B cell (primary cell): ENCODE data around the gene ABCC10. TPM values are rescaled to one million over a fixed set of nuclear protein-coding genes. Genes with fewer than 3 reads are reported as not detected.

Experiments
- ATAC-seq: fragments of 200-7000 bp; cut with Tn5 transposase; one replicate; pipeline ENCODE4 v1.10.0; 2021; ENCODE audit warnings: low read depth, mild to moderate bottlenecking, moderate number of reproducible peaks, moderate library complexity
- CTCF ChIA-PET: fragments of 350-600 bp; sonication (Branson Sonifier 250); formaldehyde crosslinking; loops from one replicate; lab custom pipeline; 2021; ENCODE audit warnings: antibody characterized with exemption, inconsistent platforms; lab: Charles Lee
- POLR2A ChIA-PET: fragments of 350-600 bp; sonication (Branson Sonifier 250); formaldehyde crosslinking; loops from one replicate; lab custom pipeline; 2021; ENCODE audit warnings: antibody characterized with exemption; lab: Charles Lee
- DNase-seq: peaks from one replicate; pipeline ENCODE4 v3.0.0; 2013
- H2AFZ ChIP-seq: 2 replicates; pipeline ENCODE4 v1.6.1; 2012; ENCODE audit warnings: mild to moderate bottlenecking, low read depth, low read length; ENCODE audit not compliant: insufficient read depth, poor library complexity, severe bottlenecking
- H3K27ac ChIP-seq, 2 donors: 1 replicate in 1 of 2; 2 replicates in 1 of 2; pipeline ENCODE4 v1.5.1; 2012 to 2013; ENCODE audit warnings: low read length in 2 of 2, mild to moderate bottlenecking in 2 of 2, moderate library complexity in 1 of 2
- H3K27me3 ChIP-seq, 4 experiments: fragments of 200-600 bp in 1 of 4; sonication (generic) in 1 of 4; replicated peaks in 1 of 4; 1 replicate in 2 of 4; 2 replicates in 2 of 4; pipeline versions ENCODE4 v1.6.1 to v1.7.0; 2013 to 2016; ENCODE audit warnings: low read length in 3 of 4, mild to moderate bottlenecking in 2 of 4, mixed read lengths in 1 of 4, moderate library complexity in 1 of 4; ENCODE audit not compliant: insufficient read depth in 4 of 4, control insufficient read depth in 3 of 4; ENCODE audit errors: control extremely low read depth in 1 of 4
- H3K36me3 ChIP-seq, 2 experiments: replicated peaks in 1 of 2; 1 replicate in 1 of 2; 2 replicates in 1 of 2; pipeline versions ENCODE4 v1.6.1 to v1.7.1; 2013; ENCODE audit warnings: low read length in 1 of 2; ENCODE audit not compliant: insufficient read depth in 2 of 2, control insufficient read depth in 1 of 2; ENCODE audit errors: control extremely low read depth in 1 of 2, extremely low read depth in 1 of 2
- H3K4me1 ChIP-seq, 2 donors: fragments of 200-600 bp in 1 of 2; sonication (generic) in 1 of 2; 1 replicate in 1 of 2; 2 replicates in 1 of 2; pipeline versions ENCODE4 v1.5.1 to v1.6.1; 2013 to 2017; ENCODE audit warnings: low read length in 2 of 2; ENCODE audit not compliant: control insufficient read depth in 2 of 2, insufficient read depth in 2 of 2
- H3K4me2 ChIP-seq: replicated peaks from 2 replicates; pipeline ENCODE3; 2012; ENCODE audit warnings: mild to moderate bottlenecking, low read depth, low read length; ENCODE audit not compliant: poor library complexity, severe bottlenecking
- H3K4me3 ChIP-seq, 5 experiments: fragments of 200-600 bp in 1 of 5; sonication (generic) in 1 of 5; 1 replicate in 3 of 5; 2 replicates in 2 of 5; pipeline versions ENCODE4 v1.5.1 to v1.7.0; 2011 to 2016; ENCODE audit warnings: low read length in 4 of 5, mild to moderate bottlenecking in 4 of 5, low read depth in 2 of 5, control low read depth in 1 of 5, moderate library complexity in 1 of 5; ENCODE audit not compliant: insufficient read depth in 1 of 5; ENCODE audit errors: control extremely low read depth in 1 of 5, extremely low read depth in 1 of 5
- H3K79me2 ChIP-seq: fragments of 200-600 bp; sonication (generic); one replicate; pipeline ENCODE4 v1.6.0; 2016; ENCODE audit warnings: low read length; ENCODE audit not compliant: control insufficient read depth, insufficient read depth
- H3K9ac ChIP-seq: fragments of 200-600 bp; sonication (generic); 2 replicates; pipeline ENCODE4 v1.6.1; 2017; ENCODE audit warnings: mild to moderate bottlenecking, low read length, moderate library complexity
- H3K9me3 ChIP-seq, 3 donors: one replicate each; pipeline versions ENCODE4 v1.6.1 to v1.7.1; 2013; ENCODE audit warnings: low read length in 2 of 3; ENCODE audit not compliant: control insufficient read depth in 2 of 3, insufficient read depth in 1 of 3; ENCODE audit errors: control extremely low read depth in 1 of 3
- H4K20me1 ChIP-seq: 2 replicates; pipeline ENCODE4 v1.6.0; 2012; ENCODE audit warnings: mild to moderate bottlenecking, low read length; ENCODE audit not compliant: insufficient read depth, control insufficient read depth, poor library complexity, severe bottlenecking
- H3K27ac Mint-ChIP-seq: one replicate; pipeline ENCODE4 v1.8.0; 2021; ENCODE audit warnings: mixed read lengths
- H3K27me3 Mint-ChIP-seq: one replicate; pipeline ENCODE4 v1.8.0; 2021; ENCODE audit warnings: mixed read lengths
- H3K4me1 Mint-ChIP-seq: one replicate; pipeline ENCODE4 v1.8.0; 2021; ENCODE audit warnings: mixed read lengths
- H3K4me3 Mint-ChIP-seq: one replicate; pipeline ENCODE4 v1.8.0; 2021; ENCODE audit warnings: mixed read lengths
- H3K9me3 Mint-ChIP-seq: one replicate; pipeline ENCODE4 v1.8.0; 2022; ENCODE audit warnings: mixed read lengths; ENCODE audit not compliant: insufficient read depth
- EZH2 ChIP-seq: IDR thresholded peaks from 2 replicates; pipeline ENCODE4 v1.6.1; 2012; ENCODE audit warnings: borderline replicate concordance, low read depth, mild to moderate bottlenecking, moderate library complexity, low read length; ENCODE audit not compliant: insufficient read depth, poor library complexity, severe bottlenecking
- WGBS: methylation state at CpG from one replicate; pipeline ENCODE4 v1.1.5; 2013; ENCODE audit warnings: missing lambda C conversion rate; ENCODE audit not compliant: insufficient coverage; 5-methylcytosine and 5-hydroxymethylcytosine counted together
- intact Hi-C: fragments of 100-400 bp; cut with micrococcal nuclease; formaldehyde crosslinking; loops from one replicate; pipeline ENCODE4 v1.10.0; 2022
- polyA plus RNA-seq: library from polyadenylated mRNA; depleted of rRNA; stranded (reverse); fragments of >200 nt; gene quantifications from 2 replicates; pipeline ENCODE4 v1.2.3, GENCODE V29; 2012
- total RNA-seq, 2 donors: library from RNA; stranded (reverse); fragments of 120-200 nt in 1 of 2; gene quantifications; 1 replicate in 1 of 2; 2 replicates in 1 of 2; pipeline versions ENCODE4 v1.2.3 to v1.2.4, GENCODE V29; 2013 to 2022
- TF ChIP-seq, protein P1 (sequence below): fragments of 200-600 bp; IDR thresholded peaks from one replicate; pipeline ENCODE4 v1.8.0; 2022; ENCODE audit warnings: antibody characterized with exemption, mild to moderate bottlenecking

The ABCC10 gene
- total and polyA plus RNA-seq, 2 donors (not counting 1 experiment from before 2014, with no cell fraction given) = 39.5 to 71.5 TPM

GRCh38 chr6:43495409-43495941 lies 68.1 kb downstream of the ABCC10 start:
- Histone ChIP-seq H2AFZ (no peak overlapping the region), H3K79me2 (peaks cover 30% of the 10 kb centered on the region), H3K27ac (no peak overlapping the region), H3K4me1 (peaks cover 0 to 6% of the 10 kb centered on the region in 2 donors), H3K9ac (no peak overlapping the region), H3K9me3 (no peaks in the 10 kb centered on the region), H3K4me2 (no peak overlapping the region), H3K36me3 (peaks cover 0 to 49% of the 10 kb centered on the region in 2 experiments), H4K20me1 (no peaks in the 10 kb centered on the region), H3K4me3 (no peak overlapping the region), H3K27me3 (no peaks in the 10 kb centered on the region)
- Mint-ChIP-seq H3K9me3 (no peaks in the 10 kb centered on the region), H3K4me3 (no peak overlapping the region), H3K4me1 (peaks cover 12% of the 10 kb centered on the region), H3K27me3 (no peaks in the 10 kb centered on the region), H3K27ac (no peak overlapping the region)
- intact Hi-C loops = no loop called here
- POLR2A ChIA-PET = no interaction called here
- ATAC-seq (no peak), DNase-seq (no peak)
- TF ChIP-seq EZH2 = no peak
- TF ChIP-seq, protein P1, sequence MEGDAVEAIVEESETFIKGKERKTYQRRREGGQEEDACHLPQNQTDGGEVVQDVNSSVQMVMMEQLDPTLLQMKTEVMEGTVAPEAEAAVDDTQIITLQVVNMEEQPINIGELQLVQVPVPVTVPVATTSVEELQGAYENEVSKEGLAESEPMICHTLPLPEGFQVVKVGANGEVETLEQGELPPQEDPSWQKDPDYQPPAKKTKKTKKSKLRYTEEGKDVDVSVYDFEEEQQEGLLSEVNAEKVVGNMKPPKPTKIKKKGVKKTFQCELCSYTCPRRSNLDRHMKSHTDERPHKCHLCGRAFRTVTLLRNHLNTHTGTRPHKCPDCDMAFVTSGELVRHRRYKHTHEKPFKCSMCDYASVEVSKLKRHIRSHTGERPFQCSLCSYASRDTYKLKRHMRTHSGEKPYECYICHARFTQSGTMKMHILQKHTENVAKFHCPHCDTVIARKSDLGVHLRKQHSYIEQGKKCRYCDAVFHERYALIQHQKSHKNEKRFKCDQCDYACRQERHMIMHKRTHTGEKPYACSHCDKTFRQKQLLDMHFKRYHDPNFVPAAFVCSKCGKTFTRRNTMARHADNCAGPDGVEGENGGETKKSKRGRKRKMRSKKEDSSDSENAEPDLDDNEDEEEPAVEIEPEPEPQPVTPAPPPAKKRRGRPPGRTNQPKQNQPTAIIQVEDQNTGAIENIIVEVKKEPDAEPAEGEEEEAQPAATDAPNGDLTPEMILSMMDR = no peak
- CTCF ChIA-PET = interaction anchor here (1.5 to 8.0 kb wide), 2 partner anchors 10 to 41 kb away, joined by 5 to 69 read pairs; no protein-coding TSS in a partner anchor
- 73% methylated on average over 3 of the region's 4 CpGs for WGBS

GRCh38 chr6:43496370-43497128 lies 69.2 kb downstream of the ABCC10 start:
- Histone ChIP-seq H3K27me3 (no peaks in the 10 kb centered on the region), H3K9ac (no peak overlapping the region), H3K79me2 (peaks cover 30% of the 10 kb centered on the region), H3K4me2 (no peak overlapping the region), H3K4me1 (peaks cover 0 to 6% of the 10 kb centered on the region in 2 donors), H3K9me3 (no peaks in the 10 kb centered on the region), H3K36me3 (peaks cover 0 to 58% of the 10 kb centered on the region in 2 experiments), H3K4me3 (no peak overlapping the region), H4K20me1 (no peaks in the 10 kb centered on the region), H3K27ac (no peak overlapping the region), H2AFZ (no peak overlapping the region)
- WGBS = 98% methylated on average over 11 of the region's 18 CpGs
- no peak for TF ChIP-seq EZH2
- TF ChIP-seq, protein P1 = peak; percentile 40
- POLR2A ChIA-PET = no interaction called here
- Mint-ChIP-seq H3K4me1 (peaks cover 12% of the 10 kb centered on the region), H3K27ac (no peak overlapping the region), H3K27me3 (no peaks in the 10 kb centered on the region), H3K9me3 (no peaks in the 10 kb centered on the region), H3K4me3 (no peak overlapping the region)
- intact Hi-C loops = no loop called here
- peak; percentile 39 for ATAC-seq
- CTCF ChIA-PET = interaction anchor here (0.7 to 8.0 kb wide), 5 partner anchors 9 to 233 kb away, joined by 3 to 69 read pairs (median 4); no protein-coding TSS in a partner anchor
- DNase-seq = peak; percentile 39
